Kidney capillary endothelial cell (primary cell): ENCODE data around the gene PLEKHH2.
A peak's percentile ranks its signal among the peaks of the same experiment; 100 is the strongest.
"Not testable (repeated sequence)": the region's sequence is repeated elsewhere in the genome, so short reads cannot be mapped to it uniquely, and the experiment has no call there.

Experiments used
- DNase-seq: peaks from one replicate; pipeline ENCODE4 v3.0.0-alpha.2; 2018; ENCODE audit warnings: low spot score

PLEKHH2 gene

GRCh38 chr2:43717322-43717721 lies 80.3 kb downstream of the PLEKHH2 start:
- DNase-seq, result no peak

- DNase-seq, result no peak
Measured at GRCh38 chr2:43718530-43719124, 81.6 kb downstream of the PLEKHH2 start.

- no peak for DNase-seq
Measured at GRCh38 chr2:43724728-43725526, 87.9 kb downstream of the PLEKHH2 start.

GRCh38 chr2:43725711-43726246 lies 88.7 kb downstream of the PLEKHH2 start:
- no peak for DNase-seq

GRCh38 chr2:43726961-43727633 lies 90.0 kb downstream of the PLEKHH2 start:
- not testable (repeated sequence) for DNase-seq

GRCh38 chr2:43727634-43728014 lies 90.6 kb downstream of the PLEKHH2 start:
- no peak for DNase-seq

- DNase-seq, result no peak
Measured at GRCh38 chr2:43729491-43730174, 92.6 kb downstream of the PLEKHH2 start.

- no peak for DNase-seq
Measured at GRCh38 chr2:43731211-43731610, 94.2 kb downstream of the PLEKHH2 start.

- no peak for DNase-seq
Measured at GRCh38 chr2:43736637-43737036, 99.6 kb downstream of the PLEKHH2 start.

GRCh38 chr2:43737097-43737854 lies 100.2 kb downstream of the PLEKHH2 start:
- peak; percentile 10 for DNase-seq

- DNase-seq, result no peak
Measured at GRCh38 chr2:43737855-43738254, 100.8 kb downstream of the PLEKHH2 start.

GRCh38 chr2:43738257-43738656 lies 101.2 kb downstream of the PLEKHH2 start:
- no peak for DNase-seq

GRCh38 chr2:43743706-43744105 lies 106.6 kb downstream of the PLEKHH2 start:
- no peak for DNase-seq

GRCh38 chr2:43745457-43745856 lies 108.4 kb downstream of the PLEKHH2 start:
- no peak for DNase-seq

GRCh38 chr2:43748333-43748732 lies 111.3 kb downstream of the PLEKHH2 start:
- DNase-seq, result no peak

- DNase-seq, result no peak
Measured at GRCh38 chr2:43749583-43749982, 112.5 kb downstream of the PLEKHH2 start.

- no peak for DNase-seq
Measured at GRCh38 chr2:43751476-43751990, 114.5 kb downstream of the PLEKHH2 start.

- no peak for DNase-seq
Measured at GRCh38 chr2:43752302-43752701, 115.2 kb downstream of the PLEKHH2 start.

GRCh38 chr2:43754180-43754579 lies 117.1 kb downstream of the PLEKHH2 start:
- DNase-seq, result no peak

- DNase-seq, result peak; percentile 6
Measured at GRCh38 chr2:43758739-43759138, 121.7 kb downstream of the PLEKHH2 start.

- DNase-seq, result peak; percentile 25
Measured at GRCh38 chr2:43759195-43759594, 122.1 kb downstream of the PLEKHH2 start.
